ENCODE measurements around the gene LDHAL6B. TPM values are rescaled to one million over a fixed set of nuclear protein-coding genes. Genes with fewer than 3 reads are reported as not detected.

LDHAL6B gene
- total and polyA plus RNA-seq, 2 of the 8 experiments (the other 6 are each of a cell fraction or from before 2014, with no cell fraction given), result not detected

GRCh38 chr15:59251001-59251845, 44.6 kb downstream of the LDHAL6B start:
- H3K56ac ChIP-seq (replicated peaks; ENCODE audit: insufficient read length, low read depth, low read length), result no peak overlapping the region
- no peak overlapping the region for H4K91ac ChIP-seq (replicated peaks; ENCODE audit: insufficient read length, low read length)
- H3K36me3 ChIP-seq (ENCODE audit: control insufficient read depth in 2 of 4, insufficient read depth in 4 of 4, low read length in 3 of 4), result peaks cover 0 to 5% (median 0%) of the 10 kb centered on the region in 4 experiments; a peak in 2 of 8 replicates
- no peak overlapping the region for H3K18ac ChIP-seq (ENCODE audit: extremely low read depth, low read length)
- POLR2A ChIA-PET (ENCODE audit: partially characterized antibody), result no interaction called here
- no peak overlapping the region for H2BK20ac ChIP-seq (ENCODE audit: low read length)
- H3K9me3 ChIP-seq (ENCODE audit: insufficient read depth in 2 of 2, low read depth in 1 of 2, low read length in 1 of 2), result no peaks in the 10 kb centered on the region
- H3K4ac ChIP-seq (replicated peaks; ENCODE audit: insufficient read length, low read depth, low read length), result no peak overlapping the region
- H3K23ac ChIP-seq (ENCODE audit: insufficient read length), result no peak overlapping the region
- FAIRE-seq (no peak), DNase-seq (ENCODE audit: low read depth in 1 of 2, low spot score in 2 of 2) (no peak)
- H3K4me3 ChIP-seq (ENCODE audit: extremely low read depth in 1 of 4, insufficient read depth in 2 of 4, low read depth in 3 of 4, low read length in 4 of 4), result no peak overlapping the region
- CTCF ChIA-PET (ENCODE audit: partially characterized antibody), result interaction anchor here (1.0 to 6.7 kb wide), 5 partner anchors 9 to 242 kb away, joined by 3 to 55 read pairs (median 5); no protein-coding TSS in a partner anchor
- no peak overlapping the region for H2AFZ ChIP-seq (ENCODE audit: low read length)
- H3K4me2 ChIP-seq (ENCODE audit: insufficient read depth in 1 of 2, low read depth in 2 of 2, low read length in 2 of 2), result no peak overlapping the region
- H3K27ac ChIP-seq (ENCODE audit: low read depth, low read length), result no peak overlapping the region
- no peak overlapping the region for H2BK5ac ChIP-seq (ENCODE audit: low read depth, low read length)
- H3K4me1 ChIP-seq (replicated peaks in 1 of 4; ENCODE audit: control insufficient read depth in 3 of 4, insufficient read depth in 4 of 4, low read length in 3 of 4), result peaks cover 0 to 4% (median 0%) of the 10 kb centered on the region in 4 experiments; a peak in 1 of 7 replicates
- no peak overlapping the region for H2AK5ac ChIP-seq (ENCODE audit: low read depth, low read length)
- no peaks in the 10 kb centered on the region for H3K79me2 ChIP-seq (ENCODE audit: control insufficient read depth in 1 of 2, insufficient read depth in 2 of 2, low read length in 2 of 2)
- no peaks in the 10 kb centered on the region for H3K23me2 ChIP-seq (ENCODE audit: low read depth, low read length)
- 80 to 85% methylated on average over 1 to 7 of the region's 7 CpGs for WGBS, 2 experiments (ENCODE audit: extremely low coverage in 1 of 2, insufficient coverage in 1 of 2, insufficient read length in 1 of 2, insufficient replicate concordance in 2 of 2, low coverage in 1 of 2, low lambda C conversion rate in 2 of 2, missing lambda C conversion rate in 1 of 2)
- H3K79me1 ChIP-seq (ENCODE audit: low read depth, low read length), result no peaks in the 10 kb centered on the region
- H3K9ac ChIP-seq (replicated peaks in 1 of 4; ENCODE audit: extremely low read depth in 1 of 4, low read depth in 3 of 4, low read length in 3 of 4), result no peak overlapping the region
- peaks cover 0 to 3% of the 10 kb centered on the region in 2 experiments for H4K20me1 ChIP-seq (replicated peaks in 1 of 2; ENCODE audit: control insufficient read depth in 1 of 2, insufficient read depth in 2 of 2, low read length in 2 of 2)
- no peak overlapping the region for H2BK12ac ChIP-seq (ENCODE audit: low read depth, low read length)
- H4K5ac ChIP-seq (ENCODE audit: insufficient read length, low read depth, low read length), result no peak overlapping the region
- no peak overlapping the region for H2BK120ac ChIP-seq (replicated peaks; ENCODE audit: low read depth, low read length)
- no peak overlapping the region for H4K8ac ChIP-seq (ENCODE audit: extremely low read depth, insufficient read depth, low read length)
- H3K14ac ChIP-seq (ENCODE audit: insufficient read length), result no peak overlapping the region
- H3K27me3 ChIP-seq (replicated peaks in 1 of 4; ENCODE audit: control insufficient read depth in 3 of 4, extremely low read depth in 1 of 4, insufficient read depth in 3 of 4, low read length in 3 of 4), result no peaks in the 10 kb centered on the region
- H2BK15ac ChIP-seq (ENCODE audit: low read length), result no peak overlapping the region
- TF ChIP-seq SP1 (IDR thresholded peaks at IDR 0.05; ENCODE audit: low read depth, low read length) (no peak), POLR2A (IDR thresholded peaks at IDR 0.05; ENCODE audit: control extremely low read depth in 1 of 2, low read depth in 2 of 2, low read length in 2 of 2) (no peak), KDM1A (IDR thresholded peaks at IDR 0.05; ENCODE audit: borderline replicate concordance, low read length) (no peak), BRCA1 (IDR thresholded peaks at IDR 0.05; ENCODE audit: low read depth, low read length) (no peak), JUND (IDR thresholded peaks at IDR 0.05; ENCODE audit: low read length) (no peak), BCL11A (IDR thresholded peaks at IDR 0.05; ENCODE audit: low read depth in 2 of 2, low read length in 2 of 2) (no peak), CBX5 (IDR thresholded peaks at IDR 0.05; ENCODE audit: low read depth, low read length) (no peak), RBBP5 (IDR thresholded peaks at IDR 0.05; ENCODE audit: borderline replicate concordance, low read depth, low read length) (no peak), SP4 (IDR thresholded peaks at IDR 0.05; ENCODE audit: low read length) (no peak), TAF1 (IDR thresholded peaks at IDR 0.05; ENCODE audit: low read depth, low read length) (no peak), CHD1 (IDR thresholded peaks at IDR 0.05; ENCODE audit: low read depth, low read length) (no peak), ASH2L (IDR thresholded peaks at IDR 0.05; ENCODE audit: low read length) (no peak)
- TF ChIP-seq, protein P1, sequence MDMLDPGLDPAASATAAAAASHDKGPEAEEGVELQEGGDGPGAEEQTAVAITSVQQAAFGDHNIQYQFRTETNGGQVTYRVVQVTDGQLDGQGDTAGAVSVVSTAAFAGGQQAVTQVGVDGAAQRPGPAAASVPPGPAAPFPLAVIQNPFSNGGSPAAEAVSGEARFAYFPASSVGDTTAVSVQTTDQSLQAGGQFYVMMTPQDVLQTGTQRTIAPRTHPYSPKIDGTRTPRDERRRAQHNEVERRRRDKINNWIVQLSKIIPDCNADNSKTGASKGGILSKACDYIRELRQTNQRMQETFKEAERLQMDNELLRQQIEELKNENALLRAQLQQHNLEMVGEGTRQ (IDR thresholded peaks at IDR 0.05; ENCODE audit: low read length), result no peak

All from H1 (cell line).